Thyroid gland (tissue), 4 donors: ENCODE measurements around the gene BCAS3.

Experiments
- CTCF ChIP-seq, 6 experiments: fragments of 200-600 bp in 3 of 6; fragments of 450-650 bp in 3 of 6; sonication (generic) in 3 of 6; IDR thresholded peaks; one replicate each; pipeline ENCODE4 v1.5.1; 2016 to 2019; ENCODE audit warnings: antibody characterized with exemption in 6 of 6, mild to moderate bottlenecking in 2 of 6, inconsistent platforms in 1 of 6, moderate library complexity in 1 of 6
- POLR2A ChIP-seq, 2 donors: fragments of 450-650 bp; IDR thresholded peaks; one replicate each; pipeline ENCODE4 v1.6.1; 2017; ENCODE audit warnings: antibody characterized with exemption in 2 of 2, mild to moderate bottlenecking in 2 of 2, moderate library complexity in 1 of 2

- TF ChIP-seq CTCF (IDR thresholded peaks at IDR 0.05) = no peak
- no peak for TF ChIP-seq POLR2A (IDR thresholded peaks at IDR 0.05)
These were observed 519.1 kb downstream of the BCAS3 start for GRCh38 chr17:61196799-61197198.
